Stimulated activated CD4-positive, alpha-beta T cell treated with anti-CD3 and anti-CD28 coated beads, Interleukin-2, amount 100 ng/mL, for 48 hours (primary cell): ENCODE measurements around the gene MED12L.

Experiments used
- DNase-seq, 2 donors: peaks; one replicate each; pipeline ENCODE4 v3.0.0-alpha.2; 2020

The MED12L gene

DNA sequence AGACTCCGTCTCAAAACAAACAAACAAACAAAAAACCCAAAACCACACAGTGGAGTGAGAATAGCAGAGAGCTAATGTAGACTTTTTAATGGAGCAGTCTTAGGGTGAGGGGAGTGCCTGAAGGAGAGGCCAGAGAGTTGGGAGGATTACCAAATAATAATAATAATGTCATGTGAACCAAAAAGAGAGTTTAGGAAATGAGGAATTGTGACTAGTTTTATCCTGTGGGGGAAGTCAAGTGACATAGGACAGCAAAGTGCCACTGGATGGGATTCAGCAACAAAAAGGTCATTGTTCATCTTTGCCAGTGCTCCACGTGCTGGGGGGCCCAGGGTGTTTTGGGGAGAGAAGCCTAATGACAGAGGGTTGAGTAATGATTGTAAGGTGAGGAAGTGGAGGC, 218.3 kb downstream of the MED12L start:
- DNase-seq = no peak

GRCh38 chr3:151305060-151305774, 219.8 kb downstream of the MED12L start:
- DNase-seq = peak in 1 of 2 donors; percentile 20

DNA sequence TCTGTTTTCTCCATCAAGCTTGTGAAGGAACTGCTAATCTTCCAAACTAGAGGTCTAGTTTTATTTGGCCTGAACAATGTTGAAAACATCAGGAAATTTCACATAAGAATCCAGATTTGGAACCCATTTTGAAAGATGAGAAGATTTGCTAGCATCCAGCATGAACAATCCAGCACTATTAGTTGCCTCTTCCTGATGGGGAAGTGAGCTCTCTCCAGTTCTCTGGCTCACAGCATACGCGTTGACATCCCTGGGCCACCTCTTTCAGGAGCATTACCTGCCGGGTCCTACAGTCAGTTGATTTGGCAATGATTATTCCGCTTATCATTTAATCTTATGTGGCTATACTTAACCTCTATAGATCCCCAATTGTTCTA, 220.3 kb downstream of the MED12L start:
- no peak for DNase-seq

GRCh38 chr3:151306168-151306810, 220.8 kb downstream of the MED12L start:
- DNase-seq = no peak

DNA sequence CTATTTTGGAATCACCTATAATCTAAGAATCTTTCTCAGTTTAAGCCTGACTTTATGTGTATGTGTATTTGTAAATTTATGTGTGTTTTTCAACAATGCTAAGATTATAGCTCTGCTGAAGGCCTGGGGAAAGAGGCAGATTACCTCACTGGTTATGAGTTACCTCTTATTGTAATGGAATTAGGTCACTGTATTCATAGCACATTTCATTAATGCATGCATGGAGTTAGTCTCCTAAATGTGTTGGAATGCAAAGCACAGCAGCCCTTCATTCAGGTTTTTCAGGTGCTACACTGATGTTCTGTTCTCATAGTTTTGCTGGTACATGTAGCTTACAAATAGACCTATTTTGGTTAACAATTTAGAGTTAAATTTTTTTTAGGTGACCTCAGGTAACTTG, 221.7 kb downstream of the MED12L start:
- DNase-seq = no peak

GRCh38 chr3:151307583-151308488, 222.4 kb downstream of the MED12L start:
- no peak for DNase-seq

DNA sequence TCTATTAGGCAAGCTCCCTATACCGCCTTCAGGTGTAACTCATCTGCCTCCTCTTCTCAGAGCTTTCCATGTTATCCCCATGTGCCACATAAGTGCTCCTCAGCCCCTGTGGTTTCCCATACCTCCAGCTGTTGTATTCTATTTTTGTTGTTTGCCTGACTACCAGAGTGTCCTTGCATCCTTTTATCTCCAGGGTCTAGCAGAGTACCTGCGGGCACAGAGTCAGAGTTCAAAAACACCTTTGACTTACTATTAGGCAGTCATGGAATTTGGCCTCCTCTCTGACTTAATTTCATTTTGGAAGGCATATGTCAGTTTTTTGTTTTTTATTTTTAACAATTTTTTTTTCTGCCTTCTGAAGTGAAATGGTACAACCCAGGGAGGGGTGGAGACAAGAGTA, 224.1 kb downstream of the MED12L start:
- no peak for DNase-seq

DNA sequence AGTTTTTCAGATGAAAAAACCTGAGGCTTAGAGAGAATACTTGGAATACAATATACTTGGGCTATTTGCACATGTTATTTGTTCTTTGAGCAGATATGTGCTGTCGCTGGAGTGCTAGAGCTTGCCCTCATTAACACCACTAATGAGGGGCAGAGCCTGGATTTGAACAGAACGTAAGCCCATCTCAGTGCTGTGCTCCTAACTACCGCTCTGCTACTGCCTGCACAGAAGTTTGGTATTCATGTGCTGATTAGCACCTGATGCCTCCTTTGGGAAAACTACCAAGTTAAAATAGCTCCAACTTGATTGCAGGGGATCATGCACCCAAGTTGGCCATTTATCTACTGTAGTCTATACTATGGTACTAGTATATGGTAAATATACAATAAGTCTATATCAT, 227.5 kb downstream of the MED12L start:
- DNase-seq = no peak

DNA sequence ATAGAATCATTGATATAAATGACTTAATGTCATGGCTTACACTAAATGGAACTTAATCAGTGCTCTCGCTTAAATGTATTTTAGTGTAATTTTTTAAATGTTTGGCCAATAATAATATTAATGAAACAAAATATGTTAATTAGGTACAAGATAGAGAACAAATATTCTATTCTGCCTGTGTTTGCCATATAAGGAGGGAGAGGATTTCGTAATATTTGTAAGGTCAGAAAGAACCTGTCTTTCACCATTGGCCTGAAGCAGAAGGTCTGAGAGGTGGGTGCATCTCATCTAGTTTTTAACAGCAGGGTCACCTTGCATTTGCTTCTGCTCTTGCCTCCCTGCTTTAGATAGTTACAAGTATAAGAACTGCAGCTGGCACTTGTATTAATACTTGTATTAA, 228.7 kb downstream of the MED12L start:
- no peak for DNase-seq

- DNase-seq = no peak
These were observed 229.1 kb downstream of the MED12L start for GRCh38 chr3:151314593-151314992.

GRCh38 chr3:151315136-151315535, 229.7 kb downstream of the MED12L start:
- DNase-seq = no peak

DNA sequence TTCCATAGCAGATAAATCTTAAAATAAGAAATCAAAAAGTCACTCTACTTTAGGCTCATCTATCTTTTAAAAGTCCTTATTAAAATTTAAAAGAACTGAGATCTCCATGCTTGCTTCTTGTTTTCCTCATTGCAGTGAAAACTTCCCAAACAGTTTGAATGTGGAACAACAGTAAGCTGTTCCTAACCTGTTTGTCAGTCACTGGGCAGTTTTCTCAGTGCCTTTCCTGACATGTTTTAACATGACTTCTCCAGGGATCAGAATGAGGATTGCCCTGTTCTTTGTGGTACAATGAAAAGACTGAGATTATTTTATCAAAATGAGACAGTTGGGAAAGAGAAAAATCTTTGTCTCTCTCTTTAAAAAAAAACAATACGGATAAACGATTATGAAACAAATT, 230.4 kb downstream of the MED12L start:
- DNase-seq = no peak

GRCh38 chr3:151316267-151316991, 231.0 kb downstream of the MED12L start, which contains the start of gene GPR87:
Gene GPR87, minus strand, starts transcription at chr3:151316820. Its CDS starts 16,720 bp downstream, at chr3:151300100.
- DNase-seq = no peak

GRCh38 chr3:151318313-151318712, 232.8 kb downstream of the MED12L start:
- no peak for DNase-seq

- DNase-seq = no peak
These were observed 233.5 kb downstream of the MED12L start for GRCh38 chr3:151318991-151319390.

DNA sequence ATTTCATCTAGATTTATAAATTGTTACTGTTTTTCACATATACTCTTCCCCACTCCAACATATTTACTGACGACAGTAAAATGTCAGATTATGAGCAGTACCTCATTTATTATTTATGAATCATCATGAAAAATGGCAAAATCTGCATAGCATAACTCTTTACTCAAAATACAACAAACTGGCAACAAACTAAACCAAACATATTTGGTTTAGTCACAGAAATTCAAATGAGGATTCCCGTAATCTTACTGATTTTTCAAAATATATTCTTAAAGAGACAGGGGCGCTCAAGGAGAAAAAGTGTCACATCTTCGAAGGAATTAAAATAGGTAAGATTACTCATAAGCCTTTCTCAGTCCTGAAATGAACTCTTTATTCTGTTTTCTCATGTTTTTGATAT, 234.2 kb downstream of the MED12L start:
- DNase-seq = no peak

- DNase-seq = no peak
These were observed 234.7 kb downstream of the MED12L start for GRCh38 chr3:151320131-151320530.

DNA sequence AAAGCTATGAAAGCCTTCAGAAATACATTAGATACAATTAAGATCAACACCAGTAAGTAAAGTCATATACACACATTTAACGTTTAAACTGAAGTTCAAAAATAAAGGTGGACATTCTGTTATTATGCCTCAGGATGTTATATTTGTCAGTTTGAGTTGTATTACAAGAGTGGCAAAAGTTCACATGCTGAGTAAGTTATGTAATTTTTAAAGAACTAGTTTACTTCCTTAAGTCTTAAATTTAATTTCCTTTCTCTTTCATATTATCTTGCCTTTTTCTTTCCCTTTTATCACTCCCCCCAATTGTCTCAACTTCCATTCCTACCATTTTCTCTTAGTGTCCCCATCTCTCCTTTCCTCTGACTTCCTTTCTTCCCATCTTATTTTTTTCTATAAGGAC, 236.1 kb downstream of the MED12L start:
- DNase-seq = no peak

DNA sequence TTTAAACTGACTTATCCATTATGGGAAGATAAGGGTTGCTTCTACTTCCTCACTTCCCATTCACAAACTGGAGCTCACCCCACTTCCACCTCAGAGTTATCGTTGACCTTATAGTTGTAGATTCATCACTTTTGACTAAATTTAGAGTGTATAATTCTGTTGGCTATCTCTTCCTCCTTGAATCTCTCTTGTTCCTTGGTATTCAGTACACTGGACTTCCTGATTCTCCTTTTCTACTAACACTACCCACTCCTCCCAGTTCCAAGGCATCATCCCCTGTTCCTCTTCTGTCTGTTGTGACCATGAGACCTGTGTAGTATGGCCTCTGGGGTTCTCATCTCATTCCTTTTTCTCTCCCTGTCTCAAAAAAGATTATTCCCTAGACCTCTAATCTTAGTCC, 237.0 kb downstream of the MED12L start:
- no peak for DNase-seq

GRCh38 chr3:151327571-151328198, 242.2 kb downstream of the MED12L start:
- no peak for DNase-seq

GRCh38 chr3:151328298-151328995, 243.0 kb downstream of the MED12L start:
- no peak for DNase-seq

- no peak for DNase-seq
These were observed 243.9 kb downstream of the MED12L start, which contains the start of gene P2RY13 for GRCh38 chr3:151329363-151329762. Gene P2RY13, minus strand, starts transcription at chr3:151329549. Its CDS starts 21 bp downstream, at chr3:151329528.
